GM18951 (cell line): ENCODE results near the gene CNTN5.

ENCODE experiments used
- POLR2A ChIP-seq: IDR thresholded peaks from 4 replicates; pipeline ENCODE4 v1.6.1; 2011; ENCODE audit warnings: mild to moderate bottlenecking; ENCODE audit not compliant: insufficient read length, insufficient read depth; ENCODE audit errors: extremely low read depth
- in situ Hi-C: fragments of 300-500 bp; cut with MboI; formaldehyde crosslinking; loops from one replicate; pipeline ENCODE4 v1.12.0; 2022; ENCODE audit warnings: low sequenced_read_pairs, mixed read lengths, inconsistent platforms; ENCODE audit not compliant: unreplicated experiment

Gene CNTN5

DNA sequence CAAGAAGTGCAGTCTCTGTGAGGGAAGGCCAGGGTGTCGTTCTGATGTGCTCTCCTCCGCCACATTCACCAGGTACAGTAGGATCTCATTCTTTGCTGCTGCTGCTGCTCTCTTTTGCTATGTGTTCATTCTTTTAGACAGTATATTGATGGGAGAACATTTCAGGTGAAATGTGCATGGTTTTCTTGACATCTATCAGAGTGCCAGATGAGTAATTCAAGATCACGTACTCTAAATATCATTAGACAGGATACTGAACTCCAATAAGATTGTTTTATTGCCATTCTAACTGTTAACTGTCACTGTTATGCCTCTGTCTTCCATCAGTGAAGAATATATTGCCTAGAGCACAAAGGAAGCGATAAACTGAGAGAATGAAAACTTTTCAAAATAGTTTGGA lies 895.3 kb downstream of the CNTN5 start:
- TF ChIP-seq POLR2A: no peak
- in situ Hi-C loops: no loop called here

DNA sequence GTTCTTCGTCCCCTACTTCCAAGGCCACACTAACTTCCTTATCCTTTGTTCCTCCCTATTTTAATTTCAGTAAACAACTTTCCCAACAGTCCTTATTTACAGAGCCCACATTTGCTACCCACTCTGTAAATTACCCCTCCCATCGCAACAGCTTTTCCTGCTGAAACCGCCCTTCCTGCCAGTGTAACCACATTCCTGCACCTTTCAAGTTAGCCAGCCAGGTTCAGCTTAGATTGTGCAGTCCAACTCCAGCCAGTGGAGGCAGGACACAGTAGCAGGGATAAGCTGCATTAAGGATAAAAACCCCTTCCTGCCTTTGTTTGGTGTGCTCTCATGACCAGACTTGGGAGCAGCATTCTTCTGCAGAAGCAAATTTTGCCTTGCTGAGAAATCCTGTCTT lies 898.0 kb downstream of the CNTN5 start:
- TF ChIP-seq POLR2A: no peak
- in situ Hi-C loops: no loop called here

GRCh38 chr11:99920956-99921355 lies 900.2 kb downstream of the CNTN5 start:
- no peak for TF ChIP-seq POLR2A
- in situ Hi-C loops: no loop called here

DNA sequence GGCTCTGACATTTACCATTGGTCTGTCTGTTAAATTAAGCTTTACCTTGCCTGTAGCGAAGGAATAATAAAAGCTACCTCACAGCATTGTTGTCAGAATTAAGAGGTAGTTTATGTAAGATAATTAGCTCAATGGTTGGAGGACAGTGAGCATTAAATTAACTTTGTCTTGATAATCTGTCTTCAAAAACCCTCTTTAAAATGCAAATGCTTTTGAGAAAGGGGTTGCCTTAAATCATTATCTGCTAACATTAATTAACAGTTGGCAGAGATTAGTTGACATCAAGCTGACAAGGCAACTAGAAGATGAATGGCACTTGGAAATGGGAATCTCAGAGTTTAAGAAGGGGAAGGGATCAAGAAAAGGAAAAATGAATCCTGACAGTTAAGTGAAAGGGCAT lies 905.2 kb downstream of the CNTN5 start:
- TF ChIP-seq POLR2A: no peak
- in situ Hi-C loops: no loop called here

- in situ Hi-C loops: no loop called here
- TF ChIP-seq POLR2A: no peak
These were observed 911.9 kb downstream of the CNTN5 start for GRCh38 chr11:99932684-99933083.

DNA sequence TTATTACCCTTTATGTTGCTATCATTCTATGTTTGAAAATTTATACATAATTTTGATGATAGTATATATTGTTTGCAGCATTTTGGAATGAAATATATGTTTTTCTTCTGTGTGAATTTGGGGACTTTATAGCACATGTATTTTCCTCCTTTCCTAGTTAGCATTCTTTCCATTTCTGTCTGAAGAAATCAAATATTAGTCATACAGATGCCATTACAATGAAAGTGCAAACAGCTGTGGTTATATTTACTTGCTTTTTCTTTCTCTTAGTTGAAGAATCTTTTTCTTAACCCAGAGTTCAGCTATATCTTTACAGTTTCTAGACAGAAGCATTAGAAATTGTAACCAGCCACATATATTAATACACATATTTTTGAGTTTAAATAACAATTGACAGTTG lies 913.3 kb downstream of the CNTN5 start:
- no peak for TF ChIP-seq POLR2A
- in situ Hi-C loops: no loop called here

DNA sequence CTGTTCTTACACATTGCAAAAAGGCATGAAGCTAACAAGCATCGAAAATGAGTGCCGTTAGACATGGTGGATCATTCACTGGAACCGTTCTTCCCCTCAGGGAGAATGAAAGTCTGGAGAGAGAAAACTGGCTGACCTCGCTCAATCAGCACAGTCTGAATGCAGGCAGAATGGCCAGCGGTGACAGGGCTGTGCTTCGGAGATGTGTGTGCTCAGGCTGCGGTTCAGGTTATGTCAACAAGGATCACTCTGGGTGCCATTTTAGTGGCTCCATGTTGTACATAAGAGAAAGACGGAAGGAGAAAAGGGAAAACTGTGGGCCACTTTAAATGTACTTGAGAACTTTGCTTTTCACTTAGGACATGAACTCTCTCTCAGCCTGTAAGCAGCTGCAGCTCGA lies 916.6 kb downstream of the CNTN5 start:
- no peak for TF ChIP-seq POLR2A
- in situ Hi-C loops: no loop called here

- in situ Hi-C loops: no loop called here
- TF ChIP-seq POLR2A: no peak
These were observed 932.1 kb downstream of the CNTN5 start for GRCh38 chr11:99952816-99953215.

DNA sequence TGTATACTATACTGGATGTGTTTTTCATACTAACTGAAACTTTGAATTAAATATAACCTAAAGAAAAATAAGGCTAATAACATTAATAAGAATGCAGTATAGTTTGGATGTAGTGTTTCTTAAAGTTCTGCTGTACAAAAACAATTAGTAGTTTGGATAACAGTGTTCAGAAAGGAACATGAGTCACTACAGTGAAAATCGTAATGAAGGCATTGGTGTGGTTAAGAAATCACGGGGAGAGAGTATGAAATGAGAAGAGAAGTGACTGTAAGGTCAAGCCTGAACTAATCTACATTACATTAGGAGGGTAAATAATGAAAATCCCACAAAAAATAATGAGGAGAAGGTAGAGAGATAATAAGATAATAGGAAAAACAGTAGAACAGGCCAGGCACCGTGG lies 939.8 kb downstream of the CNTN5 start:
- no peak for TF ChIP-seq POLR2A
- in situ Hi-C loops: no loop called here

GRCh38 chr11:99968336-99968735 lies 947.6 kb downstream of the CNTN5 start:
- TF ChIP-seq POLR2A: no peak
- in situ Hi-C loops: no loop called here

GRCh38 chr11:99973993-99974392 lies 953.2 kb downstream of the CNTN5 start:
- TF ChIP-seq POLR2A: no peak
- in situ Hi-C loops: no loop called here

DNA sequence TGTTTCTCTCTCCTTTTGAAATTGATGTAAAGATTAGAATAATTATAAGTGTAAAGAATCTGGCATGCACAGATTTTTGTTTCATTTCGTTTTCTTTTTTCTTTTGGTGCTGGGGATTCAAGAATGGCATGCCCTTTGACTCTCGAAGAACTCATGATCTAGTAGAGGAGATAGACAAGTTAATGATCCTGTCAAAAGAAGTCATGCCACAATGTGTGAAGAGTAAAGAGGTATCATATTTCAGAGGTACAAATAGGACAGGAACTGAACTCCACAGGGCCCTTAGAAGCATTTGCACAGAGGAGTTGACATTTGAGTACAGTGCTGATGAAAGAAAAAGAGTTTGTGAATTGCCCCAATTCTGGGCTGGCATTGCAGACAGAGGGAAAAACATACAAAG lies 958.3 kb downstream of the CNTN5 start:
- no peak for TF ChIP-seq POLR2A
- in situ Hi-C loops: no loop called here

- in situ Hi-C loops: no loop called here
- TF ChIP-seq POLR2A: no peak
These were observed 967.2 kb downstream of the CNTN5 start for GRCh38 chr11:99987821-99988470.

- TF ChIP-seq POLR2A: no peak
- in situ Hi-C loops: no loop called here
These were observed 967.7 kb downstream of the CNTN5 start for GRCh38 chr11:99988471-99988837.

- no peak for TF ChIP-seq POLR2A
- in situ Hi-C loops: no loop called here
These were observed 983.2 kb downstream of the CNTN5 start for GRCh38 chr11:100003985-100004384.

DNA sequence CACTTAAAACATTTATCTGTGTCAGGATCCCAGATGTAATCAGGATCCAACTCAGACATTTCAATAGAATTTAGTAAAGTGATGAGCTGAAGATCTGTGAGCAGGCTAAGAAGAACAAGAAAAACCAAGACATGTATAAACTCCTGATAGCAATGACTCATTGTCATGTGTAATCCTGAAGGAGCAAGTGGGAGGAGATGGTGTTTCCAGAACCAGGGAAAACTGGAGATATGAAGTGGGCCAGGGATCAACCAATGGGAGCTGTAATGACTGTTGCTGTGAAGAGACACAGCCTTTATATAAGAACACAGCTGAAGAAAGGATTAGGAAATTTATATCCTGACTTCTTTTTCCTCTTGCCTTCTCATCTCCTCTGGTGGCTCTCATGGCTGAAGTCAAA lies 983.8 kb downstream of the CNTN5 start:
- in situ Hi-C loops: no loop called here
- TF ChIP-seq POLR2A: no peak

- in situ Hi-C loops: no loop called here
- TF ChIP-seq POLR2A: no peak
These were observed 987.7 kb downstream of the CNTN5 start for GRCh38 chr11:100008417-100008816.
